ENCODE data around the gene KTI12. TPM values are rescaled to one million over a fixed set of nuclear protein-coding genes. Genes with fewer than 3 reads are reported as not detected.
A peak's percentile ranks its signal among the peaks of the same experiment; 100 is the strongest.

KTI12 gene
- polyA plus RNA-seq, 1 of the 3 experiments (the other 2 are of a cell fraction), result 13.7 TPM

DNA sequence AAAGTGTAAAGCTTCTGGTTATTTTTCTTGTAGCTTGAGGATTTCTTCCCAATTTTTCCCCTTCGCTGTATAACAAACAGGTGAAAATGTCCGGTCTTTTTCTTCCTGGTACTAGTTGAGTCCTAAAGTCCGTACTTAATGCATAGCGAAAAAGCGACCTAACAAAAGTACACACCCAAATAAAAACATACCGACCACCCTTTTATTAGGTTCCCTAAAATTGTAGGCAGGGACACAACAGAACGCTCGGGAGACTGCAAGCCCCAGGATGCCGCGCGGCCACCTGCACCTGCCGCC lies 22.2 kb upstream of the KTI12 start:
- POLR2A ChIA-PET, result interaction anchor here (0.9 to 1.4 kb wide), 6 partner anchors 14 to 349 kb away, joined by 3 to 15 read pairs (median 4); partner anchors contain the start of genes KTI12 and PRPF38A
- Histone ChIP-seq H3K4me3 (ENCODE audit: low read depth in 2 of 2, low read length in 1 of 2) (peak overlapping the region; percentile 91 to 98), H2AFZ (ENCODE audit: low read depth) (peak overlapping the region; percentile 83), H4K20me1 (ENCODE audit: insufficient read depth) (peaks cover 9% of the 10 kb centered on the region; the same call in 1 of the 2 replicates), H3K9ac (peak overlapping the region; percentile 87), H3K27me3 (ENCODE audit: insufficient read depth) (no peaks in the 10 kb centered on the region), H3K4me2 (peak overlapping the region; percentile 92), H3K9me3 (no peaks in the 10 kb centered on the region), H3K79me2 (ENCODE audit: insufficient read depth) (peaks cover 84% of the 10 kb centered on the region), H3K27ac (ENCODE audit: low read depth in 2 of 2, low read length in 1 of 2) (peak overlapping the region; percentile 87 to 98), H3K36me3 (replicated peaks in 1 of 2; ENCODE audit: control insufficient read depth in 1 of 2, insufficient read depth in 2 of 2, low read length in 1 of 2) (peaks cover 24 to 37% of the 10 kb centered on the region in 2 experiments), H3F3A (replicated peaks; ENCODE audit: insufficient read depth) (peaks cover 8% of the 10 kb centered on the region), H3K4me1 (ENCODE audit: control insufficient read depth in 1 of 2, insufficient read depth in 2 of 2, low read depth in 1 of 2, low read length in 1 of 2) (peaks cover 13 to 21% of the 10 kb centered on the region in 2 experiments), H3K9me2 (no peaks in the 10 kb centered on the region)
- TF ChIP-seq SIN3A (IDR thresholded peaks at IDR 0.05; ENCODE audit: borderline replicate concordance, low read depth, low read length) (no peak), TEAD4 (IDR thresholded peaks at IDR 0.05; ENCODE audit: borderline replicate concordance, insufficient read depth) (no peak), POLR2AphosphoS5 (IDR thresholded peaks at IDR 0.05; ENCODE audit: low read depth, low read length) (no peak), JUND (IDR thresholded peaks at IDR 0.05) (no peak), EP300 (IDR thresholded peaks at IDR 0.05; ENCODE audit: borderline replicate concordance in 1 of 2, low read depth in 1 of 2, low read length in 1 of 2) (no peak), TAF1 (IDR thresholded peaks at IDR 0.05; ENCODE audit: borderline replicate concordance, low read depth, low read length) (no peak; the same call in 1 of the 2 replicates), MEF2A (IDR thresholded peaks at IDR 0.05; ENCODE audit: borderline replicate concordance, low read depth) (no peak), FOXM1 (IDR thresholded peaks at IDR 0.05; ENCODE audit: low read depth) (no peak), TCF12 (IDR thresholded peaks at IDR 0.05) (no peak), EZH2phosphoT487 (IDR thresholded peaks at IDR 0.05; ENCODE audit: borderline replicate concordance, low read depth) (no peak), CHD2 (IDR thresholded peaks at IDR 0.05; ENCODE audit: low read length, partially characterized antibody) (no peak), ELF1 (IDR thresholded peaks at IDR 0.05) (no peak), RAD21 (IDR thresholded peaks at IDR 0.05; ENCODE audit: low read length) (no peak), NRF1 (IDR thresholded peaks at IDR 0.05; ENCODE audit: low read depth, low read length) (no peak)
- TF ChIP-seq, protein P1, sequence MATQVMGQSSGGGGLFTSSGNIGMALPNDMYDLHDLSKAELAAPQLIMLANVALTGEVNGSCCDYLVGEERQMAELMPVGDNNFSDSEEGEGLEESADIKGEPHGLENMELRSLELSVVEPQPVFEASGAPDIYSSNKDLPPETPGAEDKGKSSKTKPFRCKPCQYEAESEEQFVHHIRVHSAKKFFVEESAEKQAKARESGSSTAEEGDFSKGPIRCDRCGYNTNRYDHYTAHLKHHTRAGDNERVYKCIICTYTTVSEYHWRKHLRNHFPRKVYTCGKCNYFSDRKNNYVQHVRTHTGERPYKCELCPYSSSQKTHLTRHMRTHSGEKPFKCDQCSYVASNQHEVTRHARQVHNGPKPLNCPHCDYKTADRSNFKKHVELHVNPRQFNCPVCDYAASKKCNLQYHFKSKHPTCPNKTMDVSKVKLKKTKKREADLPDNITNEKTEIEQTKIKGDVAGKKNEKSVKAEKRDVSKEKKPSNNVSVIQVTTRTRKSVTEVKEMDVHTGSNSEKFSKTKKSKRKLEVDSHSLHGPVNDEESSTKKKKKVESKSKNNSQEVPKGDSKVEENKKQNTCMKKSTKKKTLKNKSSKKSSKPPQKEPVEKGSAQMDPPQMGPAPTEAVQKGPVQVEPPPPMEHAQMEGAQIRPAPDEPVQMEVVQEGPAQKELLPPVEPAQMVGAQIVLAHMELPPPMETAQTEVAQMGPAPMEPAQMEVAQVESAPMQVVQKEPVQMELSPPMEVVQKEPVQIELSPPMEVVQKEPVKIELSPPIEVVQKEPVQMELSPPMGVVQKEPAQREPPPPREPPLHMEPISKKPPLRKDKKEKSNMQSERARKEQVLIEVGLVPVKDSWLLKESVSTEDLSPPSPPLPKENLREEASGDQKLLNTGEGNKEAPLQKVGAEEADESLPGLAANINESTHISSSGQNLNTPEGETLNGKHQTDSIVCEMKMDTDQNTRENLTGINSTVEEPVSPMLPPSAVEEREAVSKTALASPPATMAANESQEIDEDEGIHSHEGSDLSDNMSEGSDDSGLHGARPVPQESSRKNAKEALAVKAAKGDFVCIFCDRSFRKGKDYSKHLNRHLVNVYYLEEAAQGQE (IDR thresholded peaks at IDR 0.05; ENCODE audit: low read depth, low read length), result no peak
- TF ChIP-seq, protein P2, sequence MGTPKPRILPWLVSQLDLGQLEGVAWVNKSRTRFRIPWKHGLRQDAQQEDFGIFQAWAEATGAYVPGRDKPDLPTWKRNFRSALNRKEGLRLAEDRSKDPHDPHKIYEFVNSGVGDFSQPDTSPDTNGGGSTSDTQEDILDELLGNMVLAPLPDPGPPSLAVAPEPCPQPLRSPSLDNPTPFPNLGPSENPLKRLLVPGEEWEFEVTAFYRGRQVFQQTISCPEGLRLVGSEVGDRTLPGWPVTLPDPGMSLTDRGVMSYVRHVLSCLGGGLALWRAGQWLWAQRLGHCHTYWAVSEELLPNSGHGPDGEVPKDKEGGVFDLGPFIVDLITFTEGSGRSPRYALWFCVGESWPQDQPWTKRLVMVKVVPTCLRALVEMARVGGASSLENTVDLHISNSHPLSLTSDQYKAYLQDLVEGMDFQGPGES (IDR thresholded peaks at IDR 0.05; ENCODE audit: low read depth, low read length), result no peak
- TF ChIP-seq, protein P3, sequence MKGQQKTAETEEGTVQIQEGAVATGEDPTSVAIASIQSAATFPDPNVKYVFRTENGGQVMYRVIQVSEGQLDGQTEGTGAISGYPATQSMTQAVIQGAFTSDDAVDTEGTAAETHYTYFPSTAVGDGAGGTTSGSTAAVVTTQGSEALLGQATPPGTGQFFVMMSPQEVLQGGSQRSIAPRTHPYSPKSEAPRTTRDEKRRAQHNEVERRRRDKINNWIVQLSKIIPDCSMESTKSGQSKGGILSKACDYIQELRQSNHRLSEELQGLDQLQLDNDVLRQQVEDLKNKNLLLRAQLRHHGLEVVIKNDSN (IDR thresholded peaks at IDR 0.05; ENCODE audit: borderline replicate concordance, low read depth), result no peak
- TF ChIP-seq, protein P4, sequence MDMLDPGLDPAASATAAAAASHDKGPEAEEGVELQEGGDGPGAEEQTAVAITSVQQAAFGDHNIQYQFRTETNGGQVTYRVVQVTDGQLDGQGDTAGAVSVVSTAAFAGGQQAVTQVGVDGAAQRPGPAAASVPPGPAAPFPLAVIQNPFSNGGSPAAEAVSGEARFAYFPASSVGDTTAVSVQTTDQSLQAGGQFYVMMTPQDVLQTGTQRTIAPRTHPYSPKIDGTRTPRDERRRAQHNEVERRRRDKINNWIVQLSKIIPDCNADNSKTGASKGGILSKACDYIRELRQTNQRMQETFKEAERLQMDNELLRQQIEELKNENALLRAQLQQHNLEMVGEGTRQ (IDR thresholded peaks at IDR 0.05; ENCODE audit: borderline replicate concordance, low read depth, low read length), result no peak
- no peak for DNase-seq
- CTCF ChIA-PET, result interaction anchor here (1.1 to 2.4 kb wide), 2 partner anchors 16 to 22 kb away, joined by 3 to 9 read pairs; partner anchors contain the start of gene KTI12
- 0% methylated on average over 12 of the region's 12 CpGs for WGBS (ENCODE audit: low lambda C conversion rate)

Measured in SK-N-SH (cell line).